Stomach (tissue), 9 donors: ENCODE data around the gene SERPINB2. TPM values are rescaled to one million over a fixed set of nuclear protein-coding genes. Genes with fewer than 3 reads are reported as not detected.

Experiments
- DNase-seq, 2 donors: peaks; one replicate each; pipeline versions ENCODE4 v3.0.0 to v3.0.0-alpha.2; 2013 to 2019
- H3K27ac ChIP-seq, 5 donors: fragments of 200-600 bp in 4 of 5; sonication (generic) in 4 of 5; one replicate each; pipeline ENCODE4 v1.5.1; 2013 to 2019; ENCODE audit warnings: mild to moderate bottlenecking in 1 of 5, moderate library complexity in 1 of 5
- H3K27me3 ChIP-seq, 3 donors: fragments of 200-600 bp; sonication (generic); one replicate each; pipeline ENCODE4 v1.5.1; 2017 to 2019; ENCODE audit warnings: mixed run types in 1 of 3
- H3K36me3 ChIP-seq, 4 donors: fragments of 200-600 bp; sonication (generic); 1 replicate in 3 of 4; 2 replicates in 1 of 4; pipeline ENCODE4 v1.5.1; 2016 to 2019
- H3K4me1 ChIP-seq, 4 donors: fragments of 200-600 bp; sonication (generic); one replicate each; pipeline ENCODE4 v1.5.1; 2016 to 2019
- H3K4me3 ChIP-seq, 4 donors: fragments of 200-600 bp; sonication (generic) in 3 of 4; one replicate each; pipeline ENCODE4 v1.5.1; 2016 to 2019; ENCODE audit warnings: mild to moderate bottlenecking in 1 of 4
- H3K9me3 ChIP-seq, 4 donors: fragments of 200-600 bp; sonication (generic); one replicate each; pipeline ENCODE4 v1.5.1; 2016 to 2019
- CTCF ChIP-seq, 7 experiments: fragments of 450-650 bp in 4 of 7; fragments of 200-600 bp in 3 of 7; sonication (generic) in 3 of 7; IDR thresholded peaks; one replicate each; pipeline ENCODE4 v1.5.1; 2016 to 2019; ENCODE audit warnings: antibody characterized with exemption in 7 of 7, control low read depth in 2 of 7, mild to moderate bottlenecking in 1 of 7
- EP300 ChIP-seq: sonication (generic); formaldehyde crosslinking; IDR thresholded peaks from one replicate; pipeline ENCODE4 v1.6.1; 2017; ENCODE audit warnings: antibody characterized with exemption
- POLR2A ChIP-seq, 4 donors: fragments of 450-650 bp; IDR thresholded peaks; one replicate each; pipeline ENCODE4 v1.6.1; 2016; ENCODE audit warnings: antibody characterized with exemption in 4 of 4, control low read depth in 2 of 4, mild to moderate bottlenecking in 1 of 4, moderate library complexity in 1 of 4
- POLR2AphosphoS5 ChIP-seq, 3 donors: sonication (generic); formaldehyde crosslinking; IDR thresholded peaks; one replicate each; pipeline ENCODE4 v1.6.1; 2016; ENCODE audit warnings: antibody characterized with exemption in 3 of 3
- WGBS, 5 donors: extraction: QIAGEN DNeasy Blood & Tissue Kit in 3 of 5; methylation state at CpG; one replicate each; pipeline versions ENCODE4 v1.1.5 to v1.1.7; 2013 to 2018; 5-methylcytosine and 5-hydroxymethylcytosine counted together
- intact Hi-C: fragments of 100-400 bp; cut with DNase I; formaldehyde crosslinking; loops from one replicate; pipeline ENCODE4 v1.15.1; 2023; ENCODE audit warnings: low total_unique reads
- polyA plus RNA-seq, 3 donors: library from polyadenylated mRNA; stranded (reverse); fragments of 200-250 nt; gene quantifications; one replicate each; pipeline ENCODE4 v1.2.3, GENCODE V29; 2013
- total RNA-seq, 5 donors: library from RNA; depleted of rRNA; stranded (reverse); fragments of >200 nt; gene quantifications; one replicate each; pipeline versions ENCODE4 v1.1.0 to v1.2.3, GENCODE V29; 2014 to 2016
- donor health status: healthy with polysubstance abuse.
- donor health status: Bipolar disorder and iron deficiency.
- donor health status: healthy.

Gene SERPINB2
- total and polyA plus RNA-seq, 8 donors: 0.46 to 22.4 (median 3.0) TPM; not detected in 4

- no peak for DNase-seq
- H3K27me3 ChIP-seq: no peaks in the 10 kb centered on the region
- no peak for TF ChIP-seq POLR2AphosphoS5 (IDR thresholded peaks at IDR 0.05)
- no peak for TF ChIP-seq EP300
- no peak for TF ChIP-seq POLR2A (IDR thresholded peaks at IDR 0.05)
- TF ChIP-seq CTCF (IDR thresholded peaks at IDR 0.05): no peak
- no peak overlapping the region for H3K27ac ChIP-seq
- H3K36me3 ChIP-seq: no peaks in the 10 kb centered on the region
- H3K4me3 ChIP-seq: no peak overlapping the region
- H3K9me3 ChIP-seq: peaks cover 0 to 4% (median 0%) of the 10 kb centered on the region in 4 donors
- WGBS, 5 donors: 59 to 68% (median 64%) methylated on average over 2 of the region's 2 CpGs
- H3K4me1 ChIP-seq: no peaks in the 10 kb centered on the region
- intact Hi-C loops: no loop called here
Measured at GRCh38 chr18:63850636-63851035, 36.9 kb upstream of the SERPINB2 start.

- TF ChIP-seq POLR2AphosphoS5 (IDR thresholded peaks at IDR 0.05): no peak
- TF ChIP-seq EP300: no peak
- TF ChIP-seq POLR2A (IDR thresholded peaks at IDR 0.05): no peak
- TF ChIP-seq CTCF (IDR thresholded peaks at IDR 0.05): no peak
- intact Hi-C loops: no loop called here
Measured at GRCh38 chr18:63858456-63858855, 29.0 kb upstream of the SERPINB2 start.

GRCh38 chr18:63859781-63860475 is 27.6 kb upstream of the SERPINB2 start:
- Histone ChIP-seq H3K27me3 (peaks cover 0 to 3% (median 0%) of the 10 kb centered on the region in 3 donors), H3K36me3 (no peaks in the 10 kb centered on the region), H3K27ac (no peak overlapping the region), H3K4me1 (no peaks in the 10 kb centered on the region), H3K4me3 (no peak overlapping the region), H3K9me3 (peaks cover 0 to 2% (median 0%) of the 10 kb centered on the region in 4 donors)
- no peak for DNase-seq
- intact Hi-C loops: no loop called here
- no peak for TF ChIP-seq POLR2AphosphoS5 (IDR thresholded peaks at IDR 0.05)
- TF ChIP-seq POLR2A (IDR thresholded peaks at IDR 0.05): no peak
- TF ChIP-seq EP300: no peak
- TF ChIP-seq CTCF (IDR thresholded peaks at IDR 0.05): no peak
- WGBS, 5 donors: 80 to 91% (median 81%) methylated on average over 2 of the region's 2 CpGs

More at GRCh38 chr18:63858456-63858855, 29.0 kb upstream of the SERPINB2 start:
- Histone ChIP-seq H3K27me3 (peaks cover 0 to 3% (median 0%) of the 10 kb centered on the region in 3 donors), H3K9me3 (peaks cover 0 to 4% (median 0%) of the 10 kb centered on the region in 4 donors), H3K4me3 (no peak overlapping the region), H3K36me3 (no peaks in the 10 kb centered on the region), H3K27ac (no peak overlapping the region), H3K4me1 (no peaks in the 10 kb centered on the region)
- whole genome bisulfite sequencing, 5 donors: 35 to 72% (median 60%) methylated on average over 1 of the region's 1 CpG
- no peak for DNase-seq

- intact Hi-C loops: no loop called here
- H3K9me3 ChIP-seq: no peaks in the 10 kb centered on the region
- H3K27me3 ChIP-seq: peaks cover 0 to 3% (median 0%) of the 10 kb centered on the region in 3 donors
- H3K36me3 ChIP-seq: no peaks in the 10 kb centered on the region
- H3K4me1 ChIP-seq: no peaks in the 10 kb centered on the region
- peak in 1 of 2 donors; percentile 16 for DNase-seq
- no peak overlapping the region for H3K4me3 ChIP-seq
- WGBS, 5 donors: 55 to 80% (median 65%) methylated on average over 2 of the region's 2 CpGs
- H3K27ac ChIP-seq: no peak overlapping the region
- TF ChIP-seq POLR2AphosphoS5 (IDR thresholded peaks at IDR 0.05) (no peak), CTCF (IDR thresholded peaks at IDR 0.05) (no peak)
Measured at GRCh38 chr18:63860531-63860930, 27.0 kb upstream of the SERPINB2 start.
